HepG2 (cell line): Measurements from ENCODE around the gene PHF2. TPM values are rescaled to one million over a fixed set of nuclear protein-coding genes. Genes with fewer than 3 reads are reported as not detected.

ENCODE experiments used
- ATAC-seq: fragments of 200-7000 bp; cut with Tn5 transposase; 3 replicates; pipeline ENCODE4 v1.9.1; 2020; ENCODE audit warnings: mild to moderate bottlenecking, moderate library complexity
- BruUV-seq: library from RNA; stranded (reverse); fragments of 400-500 nt; replicated peaks from 2 replicates; lab custom pipeline; 2021; lab: Mats Ljungman, UMichigan
- CTCF ChIA-PET: fragments of 300-600 bp; formaldehyde crosslinking; extraction: SDS; loops from one replicate; lab custom pipeline; 2021; ENCODE audit warnings: low total read pairs, inconsistent platforms, low intra/inter-chr PET ratio; lab: Yijun Ruan, JAX
- POLR2A ChIA-PET: fragments of 350-600 bp; sonication (Branson Sonifier 250); formaldehyde crosslinking; loops from one replicate; lab custom pipeline; 2020; ENCODE audit warnings: antibody characterized with exemption, inconsistent platforms; lab: Yijun Ruan, JAX
- DNase-seq: peaks from one replicate; pipeline ENCODE4 v3.0.0-alpha.2; 2015; ENCODE audit warnings: low spot score
- FAIRE-seq: peaks from 3 replicates; lab custom pipeline; 2011; peaks lifted over from hg19 to GRCh38; lab: Jason Lieb, UNC
- H2AFZ ChIP-seq: one replicate; pipeline ENCODE4 v1.6.1; 2011; ENCODE audit warnings: low read length, inconsistent platforms
- H3K27ac ChIP-seq: fragments of 300-600 bp; 3 replicates; pipeline ENCODE4 v1.8.0; 2011; ENCODE audit warnings: mixed run types, mild to moderate bottlenecking, mixed read lengths, low read length, inconsistent platforms; ENCODE audit not compliant: insufficient read depth; ENCODE audit errors: extremely low read length
- H3K27me3 ChIP-seq, 2 experiments: fragments of 200-600 bp in 1 of 2; 2 replicates in 1 of 2; 3 replicates in 1 of 2; pipeline versions ENCODE4 v1.6.0 to v1.8.0; 2011; ENCODE audit warnings: low read length in 2 of 2, mild to moderate bottlenecking in 2 of 2, moderate library complexity in 2 of 2, inconsistent platforms in 1 of 2; ENCODE audit not compliant: insufficient read depth in 2 of 2, control insufficient read depth in 1 of 2
- H3K36me3 ChIP-seq, 2 experiments: fragments of 200-600 bp in 1 of 2; replicated peaks in 1 of 2; 2 replicates in 1 of 2; 3 replicates in 1 of 2; pipeline versions ENCODE4 v1.5.1 to v1.8.0; 2011; ENCODE audit warnings: low read length in 2 of 2, inconsistent platforms in 1 of 2; ENCODE audit not compliant: insufficient read depth in 2 of 2, control insufficient read depth in 1 of 2
- H3K4me1 ChIP-seq: 2 replicates; pipeline ENCODE4 v1.5.1; 2012; ENCODE audit warnings: low read length, inconsistent platforms; ENCODE audit not compliant: insufficient read depth
- H3K4me2 ChIP-seq: 2 replicates; pipeline ENCODE4 v1.6.0; 2011; ENCODE audit warnings: low read depth, low read length, inconsistent platforms
- H3K4me3 ChIP-seq, 3 experiments: fragments of 200-600 bp in 1 of 3; sonication (generic), shearing (Covaris generic) in 1 of 3; replicated peaks in 1 of 3; 2 replicates each; pipeline ENCODE4 v1.5.1; 2011 to 2016; ENCODE audit warnings: low read length in 3 of 3, inconsistent platforms in 2 of 3, low read depth in 2 of 3, mild to moderate bottlenecking in 2 of 3, control low read depth in 1 of 3, mixed read lengths in 1 of 3; ENCODE audit not compliant: insufficient read depth in 1 of 3
- H3K79me2 ChIP-seq: one replicate; pipeline ENCODE4 v1.6.1; 2011; ENCODE audit warnings: low read length, inconsistent platforms; ENCODE audit not compliant: insufficient read depth
- H3K9ac ChIP-seq: 2 replicates; pipeline ENCODE4 v1.6.0; 2011; ENCODE audit warnings: mild to moderate bottlenecking, low read depth, low read length, inconsistent platforms; ENCODE audit not compliant: insufficient read depth
- H3K9me3 ChIP-seq: 2 replicates; pipeline ENCODE4 v1.5.1; 2012; ENCODE audit warnings: mild to moderate bottlenecking, low read length
- H4K20me1 ChIP-seq: 2 replicates; pipeline ENCODE4 v1.6.0; 2011; ENCODE audit warnings: inconsistent platforms, mild to moderate bottlenecking, low read length, moderate library complexity; ENCODE audit not compliant: insufficient read depth
- FLYWCH1 ChIP-seq: sonication (generic); formaldehyde crosslinking; IDR thresholded peaks from 2 replicates; pipeline ENCODE4 v1.8.1; 2023; ENCODE audit warnings: mild to moderate bottlenecking, missing genetic modification reagents
- FOXA1 ChIP-seq, 2 experiments: fragments of 450-650 bp in 1 of 2; sonication (generic) in 1 of 2; formaldehyde crosslinking in 1 of 2; IDR thresholded peaks; 2 replicates each; pipeline versions ENCODE4 v1.4.0 to v1.6.1; 2016 to 2020; ENCODE audit warnings: missing genetic modification reagents in 1 of 2
- NCOR1 ChIP-seq: fragments of 200-600 bp; sonication (generic); IDR thresholded peaks from 2 replicates; pipeline ENCODE4 v1.7.0; 2017; ENCODE audit warnings: antibody characterized with exemption, low read length, borderline replicate concordance
- NONO ChIP-seq, 2 experiments: fragments of 450-650 bp in 1 of 2; sonication (generic) in 1 of 2; formaldehyde crosslinking in 1 of 2; IDR thresholded peaks in 1 of 2; conservative IDR thresholded peaks in 1 of 2; 2 replicates each; pipeline versions ENCODE4 v1.6.1 to v1.8.0; 2017 to 2022; ENCODE audit warnings: mild to moderate bottlenecking in 1 of 2, missing genetic modification reagents in 1 of 2, moderate library complexity in 1 of 2
- PHF20 ChIP-seq: sonication (generic); formaldehyde crosslinking; IDR thresholded peaks from 2 replicates; pipeline ENCODE4 v1.5.0; 2020; ENCODE audit warnings: mild to moderate bottlenecking, missing genetic modification reagents
- ZNF225 ChIP-seq: sonication (generic); formaldehyde crosslinking; IDR thresholded peaks from 2 replicates; pipeline ENCODE4 v1.4.0; 2020; ENCODE audit warnings: mild to moderate bottlenecking, missing genetic modification reagents
- WGBS: methylation state at CpG from one replicate; pipeline ENCODE4 v1.1.6; 2017; ENCODE audit warnings: low lambda C conversion rate; 5-methylcytosine and 5-hydroxymethylcytosine counted together
- in situ Hi-C: cut with HindIII; loops from 2 replicates; pipeline ENCODE4 v1.10.0; 2017; ENCODE audit warnings: low pct_unique_long_range_greater_than_20kb; ENCODE audit not compliant: extremely low pct_ligation_motif_present
- intact Hi-C: fragments of 100-400 bp; cut with micrococcal nuclease; formaldehyde crosslinking; loops from one replicate; pipeline ENCODE4 v1.10.0; 2022; ENCODE audit not compliant: unreplicated experiment
- polyA plus RNA-seq, 8 experiments: library from polyadenylated mRNA; depleted of rRNA in 3 of 8; stranded (reverse) in 7 of 8; unstranded in 1 of 8; fragments of >200 nt; fragmentation: Illumina TruSeq in 4 of 8; extraction: Trizol in 4 of 8; gene quantifications; 2 replicates each; pipeline versions ENCODE4 v1.2.1 to v1.2.3, GENCODE V29; 2011 to 2016; ENCODE audit warnings: low read depth in 4 of 8, missing spikeins in 1 of 8, mixed read lengths in 1 of 8; ENCODE audit not compliant: insufficient read depth in 1 of 8
- total RNA-seq, 5 experiments: library from RNA; depleted of rRNA; stranded (reverse); fragments of >200 nt; fragmentation: Illumina TruSeq; extraction: Trizol; gene quantifications; 2 replicates each; pipeline ENCODE4 v1.2.3, GENCODE V29; 2016; ENCODE audit warnings: low read depth in 1 of 5
- TF ChIP-seq, protein P1 (sequence below): IDR thresholded peaks from 2 replicates; pipeline ENCODE4 v1.6.1; 2012; ENCODE audit warnings: low read length, improper control_type of control experiment
- TF ChIP-seq, protein P2 (sequence below): sonication (generic); formaldehyde crosslinking; IDR thresholded peaks from 2 replicates; pipeline ENCODE4 v1.4.0; 2020; ENCODE audit warnings: mild to moderate bottlenecking, low read depth, missing genetic modification reagents

The PHF2 gene
- total and polyA plus RNA-seq, 2 of the 13 experiments (the other 11 are each of a cell fraction or from before 2014, with no cell fraction given) = 6.6 to 9.1 TPM

DNA sequence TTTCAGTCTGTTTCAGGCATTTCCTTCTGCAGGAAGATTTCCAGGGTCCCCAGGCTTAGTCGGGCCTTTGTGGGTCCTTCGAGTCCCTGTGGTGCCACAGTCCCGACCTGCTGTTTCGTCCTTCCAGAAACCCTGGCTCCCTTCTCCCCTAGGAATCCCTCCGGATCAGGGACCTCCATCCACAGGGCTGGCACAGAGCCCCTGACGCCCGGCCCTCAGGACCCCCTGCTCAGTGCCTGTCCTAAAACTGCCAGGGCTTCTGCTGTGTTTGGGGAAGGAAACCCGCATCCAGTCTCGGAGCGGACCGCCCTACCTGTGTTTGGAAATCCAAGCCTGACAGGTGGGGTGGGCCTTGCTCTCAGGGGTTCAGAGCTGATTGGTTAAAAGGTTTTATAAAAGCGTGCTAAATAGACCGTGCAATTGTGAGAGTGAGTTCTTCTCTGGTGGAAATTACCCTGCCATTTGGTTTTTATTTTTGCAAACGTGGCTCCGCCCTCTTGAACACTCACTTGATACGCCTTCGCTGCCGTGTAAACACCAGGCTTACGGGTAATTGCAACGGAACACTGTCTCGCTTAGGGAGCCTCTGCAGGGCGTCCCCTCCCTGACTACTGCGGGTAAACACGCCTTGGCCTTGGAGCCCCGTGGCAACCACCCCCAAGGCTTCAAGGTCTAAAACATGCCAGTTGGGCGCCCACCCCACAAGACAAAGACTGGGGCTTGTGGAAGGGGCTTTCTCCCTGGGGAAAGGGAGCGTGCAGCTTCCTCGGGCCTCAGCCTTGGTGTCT, 121.2 kb downstream of the PHF2 start:
- no peak overlapping the region; a peak in 1 of 6 replicates for H3K4me3 ChIP-seq
- TF ChIP-seq NONO (IDR thresholded peaks at IDR 0.05) (no peak), NONO (CRISPR knock-in tag; conservative IDR thresholded peaks at IDR 0.05) (no peak), FLYWCH1 (CRISPR knock-in tag) (no peak), FOXA1 (IDR thresholded peaks at IDR 0.05) (no peak), FOXA1 (CRISPR knock-in tag; IDR thresholded peaks at IDR 0.05) (0 out of 2 replicates have a peak, but pooled peaks have one; percentile 9), NCOR1 (no peak), PHF20 (CRISPR knock-in tag) (no peak), ZNF225 (CRISPR knock-in tag) (no peak)
- TF ChIP-seq, protein P1, sequence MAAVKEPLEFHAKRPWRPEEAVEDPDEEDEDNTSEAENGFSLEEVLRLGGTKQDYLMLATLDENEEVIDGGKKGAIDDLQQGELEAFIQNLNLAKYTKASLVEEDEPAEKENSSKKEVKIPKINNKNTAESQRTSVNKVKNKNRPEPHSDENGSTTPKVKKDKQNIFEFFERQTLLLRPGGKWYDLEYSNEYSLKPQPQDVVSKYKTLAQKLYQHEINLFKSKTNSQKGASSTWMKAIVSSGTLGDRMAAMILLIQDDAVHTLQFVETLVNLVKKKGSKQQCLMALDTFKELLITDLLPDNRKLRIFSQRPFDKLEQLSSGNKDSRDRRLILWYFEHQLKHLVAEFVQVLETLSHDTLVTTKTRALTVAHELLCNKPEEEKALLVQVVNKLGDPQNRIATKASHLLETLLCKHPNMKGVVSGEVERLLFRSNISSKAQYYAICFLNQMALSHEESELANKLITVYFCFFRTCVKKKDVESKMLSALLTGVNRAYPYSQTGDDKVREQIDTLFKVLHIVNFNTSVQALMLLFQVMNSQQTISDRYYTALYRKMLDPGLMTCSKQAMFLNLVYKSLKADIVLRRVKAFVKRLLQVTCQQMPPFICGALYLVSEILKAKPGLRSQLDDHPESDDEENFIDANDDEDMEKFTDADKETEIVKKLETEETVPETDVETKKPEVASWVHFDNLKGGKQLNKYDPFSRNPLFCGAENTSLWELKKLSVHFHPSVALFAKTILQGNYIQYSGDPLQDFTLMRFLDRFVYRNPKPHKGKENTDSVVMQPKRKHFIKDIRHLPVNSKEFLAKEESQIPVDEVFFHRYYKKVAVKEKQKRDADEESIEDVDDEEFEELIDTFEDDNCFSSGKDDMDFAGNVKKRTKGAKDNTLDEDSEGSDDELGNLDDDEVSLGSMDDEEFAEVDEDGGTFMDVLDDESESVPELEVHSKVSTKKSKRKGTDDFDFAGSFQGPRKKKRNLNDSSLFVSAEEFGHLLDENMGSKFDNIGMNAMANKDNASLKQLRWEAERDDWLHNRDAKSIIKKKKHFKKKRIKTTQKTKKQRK = no peak
- TF ChIP-seq, protein P2, sequence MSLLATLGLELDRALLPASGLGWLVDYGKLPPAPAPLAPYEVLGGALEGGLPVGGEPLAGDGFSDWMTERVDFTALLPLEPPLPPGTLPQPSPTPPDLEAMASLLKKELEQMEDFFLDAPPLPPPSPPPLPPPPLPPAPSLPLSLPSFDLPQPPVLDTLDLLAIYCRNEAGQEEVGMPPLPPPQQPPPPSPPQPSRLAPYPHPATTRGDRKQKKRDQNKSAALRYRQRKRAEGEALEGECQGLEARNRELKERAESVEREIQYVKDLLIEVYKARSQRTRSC (CRISPR knock-in tag) = no peak
- TF ChIP-seq, all 625 proteins: peak for 1
- no TSS peak for BruUV-seq
- intact Hi-C loops (no loop called here), in situ Hi-C loops (no loop called here)
- H3K9ac ChIP-seq = no peak overlapping the region
- peaks cover 8% of the 10 kb centered on the region; the same call in 1 of the 2 replicates for H3K4me1 ChIP-seq
- H3K4me2 ChIP-seq = peak overlapping the region; percentile 36; the same call in 1 of the 2 replicates
- no peaks in the 10 kb centered on the region for H3K9me3 ChIP-seq
- 42% methylated on average over 24 of the region's 28 CpGs for WGBS
- DNase-seq = no peak
- peaks cover 0 to 12% of the 10 kb centered on the region in 2 experiments; a peak in 2 of 5 replicates for H3K27me3 ChIP-seq
- no peaks in the 10 kb centered on the region for H4K20me1 ChIP-seq
- CTCF ChIA-PET = no interaction called here
- no peak for FAIRE-seq
- peak; percentile 58; the same call in 2 of the 3 replicates for ATAC-seq
- no peaks in the 10 kb centered on the region for H3K79me2 ChIP-seq
- no peaks in the 10 kb centered on the region for H3K36me3 ChIP-seq
- H3K27ac ChIP-seq = no peak overlapping the region
- H2AFZ ChIP-seq = no peak overlapping the region
- POLR2A ChIA-PET = no interaction called here
